Mononuclear cell (primary cell): ENCODE measurements around the gene MBTPS2. TPM values are rescaled to one million over a fixed set of nuclear protein-coding genes. Genes with fewer than 3 reads are reported as not detected.
"Not testable (repeated sequence)": the region's sequence is repeated elsewhere in the genome, so short reads cannot be mapped to it uniquely, and the experiment has no call there.

ENCODE experiments used
- H3K27me3 ChIP-seq: 2 replicates; pipeline ENCODE4 v1.6.0; 2011; ENCODE audit warnings: low read length, control low read depth; ENCODE audit not compliant: insufficient read depth
- H3K4me1 ChIP-seq: 2 replicates; pipeline ENCODE4 v1.5.1; 2011; ENCODE audit warnings: mild to moderate bottlenecking, low read length, control low read depth; ENCODE audit not compliant: insufficient read depth
- H3K4me3 ChIP-seq: 2 replicates; pipeline ENCODE4 v1.5.1; 2011; ENCODE audit warnings: mild to moderate bottlenecking, low read length, moderate library complexity
- H3K9me3 ChIP-seq: 2 replicates; pipeline ENCODE4 v1.5.1; 2011; ENCODE audit warnings: low read depth, mild to moderate bottlenecking, control low read depth, low read length
- total RNA-seq: library from RNA; depleted of rRNA; stranded (reverse); fragments of >200 nt; gene quantifications from one replicate; pipeline ENCODE4 v1.2.3, GENCODE V29; 2012

MBTPS2 gene
- 4.7 TPM for total RNA-seq

DNA sequence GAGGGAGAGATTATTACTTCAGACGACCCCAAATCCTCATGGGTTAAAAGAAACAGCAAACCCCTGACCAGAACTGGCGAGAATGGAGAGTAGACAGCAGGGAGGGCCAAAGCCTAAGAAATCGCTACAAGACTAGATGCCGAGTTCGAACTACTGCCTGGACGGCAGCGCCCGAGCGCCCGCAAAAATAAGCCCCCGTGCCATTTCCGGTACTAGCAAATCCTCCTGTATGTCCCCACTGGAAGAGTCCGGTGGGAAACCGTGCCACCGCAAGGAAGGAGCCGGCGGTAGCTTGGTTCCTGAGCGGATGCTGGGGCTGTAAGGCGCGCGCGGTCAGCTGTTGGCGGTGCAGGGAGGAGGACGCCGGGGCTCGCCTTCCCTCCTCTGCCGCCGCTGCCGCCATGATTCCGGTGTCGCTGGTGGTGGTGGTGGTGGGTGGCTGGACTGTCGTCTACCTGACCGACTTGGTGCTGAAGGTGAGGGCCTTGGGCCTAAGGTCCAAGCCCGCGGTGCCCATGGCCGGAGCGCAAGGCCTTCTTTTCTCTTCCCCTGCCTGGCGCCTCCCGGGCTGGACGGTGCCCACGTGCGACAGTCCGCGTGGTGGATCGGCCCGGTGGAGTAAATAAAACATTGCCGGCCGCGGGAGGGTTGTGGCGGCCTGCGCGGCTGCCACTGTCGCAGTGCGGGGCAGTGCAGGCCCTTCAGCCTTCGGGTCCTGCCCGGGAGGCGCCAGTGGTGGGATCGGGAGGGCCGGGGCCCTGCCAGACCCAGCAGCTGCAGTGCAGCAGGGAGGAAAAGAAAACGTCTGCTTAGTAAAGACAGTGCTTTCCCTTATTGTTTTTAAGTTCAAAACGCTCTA is at the start of gene MBTPS2:
Gene MBTPS2, plus strand, starts transcription at position 284 of the 859 bp plus-strand sequence. Its CDS starts 118 bp downstream, at position 402.
- H3K4me1 ChIP-seq = peaks cover 10% of the 10 kb centered on the region
- no peaks in the 10 kb centered on the region for H3K9me3 ChIP-seq
- no peaks in the 10 kb centered on the region for H3K27me3 ChIP-seq
- H3K4me3 ChIP-seq = peak within 1 kb of the TSS; percentile 66

DNA sequence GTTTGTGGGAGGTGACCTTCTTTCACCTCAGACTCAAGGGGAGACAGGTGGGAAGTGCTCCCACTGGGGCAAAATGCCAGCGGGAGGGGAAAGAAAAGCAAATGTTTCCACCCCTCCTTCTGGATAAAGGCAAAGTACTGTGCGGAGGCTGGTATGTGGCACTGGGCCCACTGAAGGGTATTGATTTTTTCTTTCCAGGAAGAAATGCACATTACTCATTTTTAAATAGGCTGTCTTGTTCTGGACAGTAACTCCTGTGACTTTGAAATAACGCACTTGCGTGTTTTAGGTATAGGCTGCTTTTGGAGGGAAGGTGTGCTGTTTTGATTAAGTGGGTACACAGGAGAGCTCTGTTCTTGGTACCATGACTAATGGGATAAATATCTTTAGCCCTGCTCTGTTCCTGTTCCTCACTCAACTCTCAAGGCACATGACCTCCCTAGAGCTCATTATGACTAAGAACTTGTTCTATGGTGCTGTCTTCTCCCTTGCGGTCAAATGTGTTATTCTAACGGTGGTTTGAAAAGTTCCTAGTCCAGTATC is 40.7 kb upstream of the MBTPS2 start:
- H3K27me3 ChIP-seq = no peaks in the 10 kb centered on the region
- no peak overlapping the region for H3K4me3 ChIP-seq
- no peaks in the 10 kb centered on the region for H3K9me3 ChIP-seq
- H3K4me1 ChIP-seq = no peaks in the 10 kb centered on the region

DNA sequence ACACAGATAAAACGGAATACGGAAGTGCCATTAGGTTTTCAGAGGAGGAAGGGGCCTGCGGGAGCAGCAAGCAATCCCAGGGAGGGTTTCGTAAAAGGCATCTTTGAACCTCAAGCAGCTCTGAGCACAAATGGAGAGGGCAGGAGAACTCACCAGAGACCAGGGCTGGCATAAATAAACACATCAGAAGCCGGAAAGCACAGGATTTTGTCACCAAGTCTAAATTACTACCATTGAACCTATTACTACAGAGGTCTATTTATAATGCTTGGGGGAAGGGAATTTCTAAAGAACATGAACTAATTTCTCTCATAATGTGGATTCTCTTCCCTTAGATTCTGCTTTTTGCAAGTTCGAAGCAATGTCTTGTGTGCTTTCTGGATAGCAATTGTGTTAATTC is 39.6 kb upstream of the MBTPS2 start:
- no peaks in the 10 kb centered on the region for H3K27me3 ChIP-seq
- no peak overlapping the region for H3K4me3 ChIP-seq
- no peaks in the 10 kb centered on the region for H3K4me1 ChIP-seq
- H3K9me3 ChIP-seq = no peaks in the 10 kb centered on the region

DNA sequence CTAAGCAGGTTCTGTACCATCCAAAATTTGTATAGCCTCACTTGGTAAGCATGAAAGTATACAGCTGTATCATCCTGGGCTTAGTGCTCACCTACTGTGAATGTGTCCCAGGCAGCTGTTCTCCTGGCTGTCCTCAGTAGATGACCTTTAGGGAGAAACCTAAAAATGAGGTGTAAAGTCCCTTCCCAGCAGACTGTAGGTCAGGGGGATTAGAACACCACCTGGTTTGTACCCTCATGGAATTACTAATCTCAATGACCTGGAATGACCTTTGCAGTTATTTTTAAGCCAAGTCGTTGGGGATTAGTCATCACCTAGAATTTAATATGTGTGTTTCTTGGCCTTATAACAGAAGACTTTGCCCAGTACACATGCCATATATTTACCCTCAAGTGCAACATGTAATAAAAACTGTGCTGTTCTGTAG is 39.1 kb upstream of the MBTPS2 start:
- Histone ChIP-seq H3K9me3 (no peaks in the 10 kb centered on the region), H3K27me3 (no peaks in the 10 kb centered on the region), H3K4me3 (no peak overlapping the region), H3K4me1 (no peaks in the 10 kb centered on the region)

DNA sequence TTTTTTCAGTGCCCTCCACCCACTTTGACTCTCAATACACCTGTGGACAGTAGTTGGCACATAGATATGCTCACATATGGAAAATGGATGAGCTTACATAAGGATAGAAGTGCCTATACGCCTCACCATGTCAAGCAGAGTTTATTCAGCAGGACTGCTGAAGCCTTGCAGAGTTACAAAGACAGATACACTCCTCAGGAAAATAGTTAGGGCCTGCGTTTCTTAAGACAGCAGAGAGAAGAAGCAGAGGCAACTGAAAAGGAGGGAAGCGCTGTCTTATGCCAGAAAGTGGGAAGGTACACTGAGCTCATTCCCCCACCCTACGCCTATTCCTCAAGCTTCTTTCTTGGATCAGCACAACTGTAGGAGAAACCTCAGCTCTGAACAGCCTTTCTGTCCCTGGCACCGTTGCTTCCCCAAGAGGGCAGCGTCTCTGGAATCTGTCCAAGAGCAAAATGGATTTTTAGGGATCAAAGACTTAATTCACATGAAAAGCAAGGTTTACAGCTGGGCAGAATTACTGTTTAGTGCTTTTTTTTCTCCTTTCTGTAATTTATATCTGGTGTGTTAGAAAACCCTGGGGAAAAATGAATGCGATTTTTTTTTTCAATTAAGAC is 37.3 kb upstream of the MBTPS2 start:
- no peaks in the 10 kb centered on the region for H3K4me1 ChIP-seq
- no peak overlapping the region for H3K4me3 ChIP-seq
- H3K9me3 ChIP-seq = no peaks in the 10 kb centered on the region
- no peaks in the 10 kb centered on the region for H3K27me3 ChIP-seq

DNA sequence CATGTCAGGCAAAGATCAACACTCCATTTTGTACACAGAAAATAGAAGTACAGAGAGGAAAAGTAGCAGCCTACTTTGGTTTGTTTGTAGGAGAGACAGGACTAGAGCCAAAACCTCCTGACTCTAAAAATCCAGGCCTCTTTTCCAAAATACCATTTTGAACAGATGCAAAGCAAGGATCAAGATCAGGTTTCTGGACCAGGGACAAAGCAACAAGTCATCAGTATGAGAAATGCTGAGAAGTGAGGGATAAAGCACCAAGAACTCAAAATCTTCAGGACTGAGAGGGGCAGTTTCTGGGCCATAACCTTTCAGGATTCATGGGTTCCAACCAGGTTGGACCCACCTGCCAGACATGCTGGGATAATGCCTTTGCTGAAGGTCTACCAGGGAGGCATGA is 36.6 kb upstream of the MBTPS2 start:
- H3K4me1 ChIP-seq = no peaks in the 10 kb centered on the region
- H3K4me3 ChIP-seq = no peak overlapping the region
- no peaks in the 10 kb centered on the region for H3K9me3 ChIP-seq
- H3K27me3 ChIP-seq = no peaks in the 10 kb centered on the region

DNA sequence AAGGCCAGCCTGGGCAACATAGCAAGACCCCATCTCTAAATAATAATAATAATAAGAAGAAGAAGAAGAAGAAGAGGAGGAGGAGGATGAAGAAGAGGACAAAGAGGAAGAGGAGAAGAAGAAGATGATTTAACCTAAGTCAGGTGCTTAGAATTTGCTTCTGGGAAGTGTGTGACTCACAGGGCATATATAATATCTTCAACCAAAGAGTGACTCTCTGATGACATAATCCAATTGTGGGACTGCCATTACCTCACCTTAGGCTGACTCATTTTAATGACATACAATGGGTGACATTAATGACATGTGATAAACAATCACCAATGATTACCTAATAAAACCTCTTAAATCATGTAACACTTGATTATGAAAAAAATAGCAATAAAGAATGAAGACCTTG is 32.7 kb upstream of the MBTPS2 start:
- Histone ChIP-seq H3K4me1 (no peaks in the 10 kb centered on the region), H3K4me3 (no peak overlapping the region), H3K27me3 (no peaks in the 10 kb centered on the region), H3K9me3 (no peaks in the 10 kb centered on the region)

DNA sequence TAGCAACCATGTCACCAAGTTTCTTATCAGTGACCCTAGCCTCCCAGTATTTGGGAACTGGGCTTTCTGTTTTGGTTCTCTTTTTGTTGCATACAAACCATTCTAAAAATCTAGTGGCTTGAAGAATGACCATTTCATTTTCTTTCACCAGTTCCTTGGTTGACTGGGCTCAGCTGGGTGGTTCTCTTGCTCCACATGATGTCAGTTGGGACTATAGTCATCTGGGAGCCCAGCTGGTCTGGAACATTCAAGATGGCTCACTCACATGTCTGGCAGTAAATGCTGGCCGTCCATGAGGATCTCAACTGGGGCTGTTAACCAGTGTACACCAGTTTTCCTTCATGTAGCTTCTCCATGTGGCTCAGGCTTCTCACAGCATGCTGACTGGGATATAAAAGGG is 27.6 kb upstream of the MBTPS2 start:
- H3K9me3 ChIP-seq = no peaks in the 10 kb centered on the region
- H3K4me1 ChIP-seq = no peaks in the 10 kb centered on the region
- H3K4me3 ChIP-seq = no peak overlapping the region
- no peaks in the 10 kb centered on the region for H3K27me3 ChIP-seq

DNA sequence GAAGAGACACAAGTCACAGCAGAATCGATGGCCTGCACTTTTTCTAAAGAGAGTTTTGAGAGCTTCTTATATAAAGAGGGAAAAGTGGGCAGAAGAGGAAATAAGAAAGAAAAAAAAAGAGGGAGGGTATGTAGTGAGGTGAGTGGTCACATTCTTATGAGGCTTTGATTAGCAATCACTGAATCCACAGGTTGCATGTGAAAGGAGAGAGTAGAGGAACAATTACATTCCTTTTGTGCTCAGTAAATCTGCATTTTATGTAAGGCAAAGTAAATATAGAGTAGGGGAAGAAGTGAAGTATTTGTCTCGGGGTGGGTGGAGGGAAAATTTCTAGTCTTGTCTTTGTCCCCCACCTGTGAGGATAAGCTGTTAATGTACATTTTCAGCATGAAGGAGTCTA is 26.8 kb upstream of the MBTPS2 start:
- H3K4me1 ChIP-seq = no peaks in the 10 kb centered on the region
- H3K9me3 ChIP-seq = no peaks in the 10 kb centered on the region
- no peak overlapping the region for H3K4me3 ChIP-seq
- no peaks in the 10 kb centered on the region for H3K27me3 ChIP-seq

DNA sequence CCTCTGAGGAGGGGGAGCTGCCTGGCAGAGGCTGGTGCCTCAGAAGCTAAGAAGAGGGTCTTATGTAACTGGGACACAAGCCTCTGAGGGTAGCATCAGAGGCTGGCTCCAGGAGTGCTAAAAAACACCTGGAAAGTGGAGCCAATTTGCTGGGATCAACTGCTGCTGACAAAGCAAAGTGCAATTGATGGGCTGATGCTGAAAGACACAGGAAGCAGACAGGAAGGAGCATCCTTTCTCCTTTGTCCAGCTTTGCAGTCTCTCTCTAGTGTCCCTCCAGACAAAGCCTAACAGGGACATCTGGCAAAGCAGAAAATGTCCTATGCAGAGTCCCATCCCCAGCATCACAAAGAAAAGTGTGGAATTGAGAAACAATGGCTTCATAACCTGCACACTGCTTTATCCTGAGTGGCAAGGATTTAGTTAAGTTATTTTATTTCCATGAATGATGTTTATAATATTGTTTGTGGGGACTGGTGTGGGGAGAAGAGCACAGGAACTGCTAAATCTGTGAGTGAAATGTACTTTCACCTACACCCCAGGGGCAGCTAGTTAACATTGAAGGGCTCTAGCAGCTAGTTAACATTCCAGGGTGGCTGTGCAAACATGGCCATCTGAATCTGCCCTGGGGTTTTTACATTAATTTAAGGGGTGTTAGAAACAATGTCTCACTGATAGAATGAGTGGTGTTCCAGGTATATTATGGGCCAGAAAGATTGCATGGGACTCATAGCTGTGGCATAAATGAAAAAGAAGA is 25.6 kb upstream of the MBTPS2 start:
- no peaks in the 10 kb centered on the region for H3K4me1 ChIP-seq
- no peaks in the 10 kb centered on the region for H3K9me3 ChIP-seq
- H3K27me3 ChIP-seq = no peaks in the 10 kb centered on the region
- H3K4me3 ChIP-seq = no peak overlapping the region

DNA sequence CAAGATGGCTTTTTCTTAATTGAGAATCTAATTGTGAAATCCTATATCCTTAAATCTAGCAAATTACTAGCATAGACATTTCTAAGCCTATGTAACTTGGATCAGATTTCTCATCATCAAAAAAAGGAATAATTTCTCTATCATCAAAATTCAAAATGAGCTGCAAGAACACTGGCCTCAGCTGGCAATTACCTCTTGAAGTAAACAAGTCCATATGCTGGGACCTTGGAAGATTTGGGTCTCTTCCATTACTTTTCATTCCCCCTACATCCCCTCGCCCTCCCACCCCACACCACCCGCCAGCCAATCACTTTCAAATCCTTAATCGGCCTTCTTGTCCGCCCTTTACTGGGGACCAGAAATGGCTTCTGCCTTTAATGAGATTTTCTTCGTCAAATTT is 23.3 kb upstream of the MBTPS2 start:
- no peaks in the 10 kb centered on the region for H3K4me1 ChIP-seq
- H3K4me3 ChIP-seq = no peak overlapping the region
- H3K9me3 ChIP-seq = no peaks in the 10 kb centered on the region
- no peaks in the 10 kb centered on the region for H3K27me3 ChIP-seq

DNA sequence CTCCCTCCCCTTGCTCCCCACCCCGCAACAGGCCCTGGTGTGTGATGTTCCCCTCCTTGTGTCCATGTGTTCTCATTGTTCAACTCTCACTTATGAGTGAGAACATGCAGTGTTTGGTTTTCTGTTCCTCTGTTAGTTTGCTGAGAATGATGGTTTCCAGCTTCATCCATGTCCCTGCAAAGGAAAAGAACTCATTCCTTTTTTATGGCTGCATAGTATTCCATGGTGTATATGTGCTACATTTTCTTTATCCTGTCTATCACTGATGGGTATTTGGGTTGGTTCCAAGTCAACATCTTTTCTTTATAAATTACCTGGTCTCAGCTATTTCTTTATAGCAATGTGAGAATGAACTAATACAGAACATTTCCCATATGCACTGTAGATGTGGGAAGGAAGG is 19.2 kb upstream of the MBTPS2 start:
- H3K27me3 ChIP-seq, H3K9me3 ChIP-seq, H3K4me1 ChIP-seq, H3K4me3 ChIP-seq: not testable (repeated sequence)

DNA sequence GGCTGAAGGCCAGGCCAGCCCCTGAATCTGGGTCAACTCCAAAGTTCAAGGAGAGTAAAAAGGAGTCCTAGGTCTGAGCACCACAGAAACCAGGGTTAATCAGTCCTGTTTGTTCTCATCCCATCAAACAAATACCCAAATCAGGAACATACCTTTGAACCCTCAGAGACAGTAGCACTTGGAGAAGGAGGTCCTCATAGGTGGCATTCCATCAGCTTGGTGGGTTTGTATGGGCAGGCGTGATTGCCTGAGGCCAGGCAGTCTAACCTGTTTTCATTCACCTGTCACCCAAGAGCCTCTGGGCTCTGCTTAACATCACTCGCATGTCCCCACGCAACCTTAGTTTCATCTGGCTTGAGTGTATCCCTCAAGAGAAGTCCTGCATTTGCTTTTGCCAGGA is 17.5 kb upstream of the MBTPS2 start:
- H3K4me3 ChIP-seq = no peak overlapping the region
- no peaks in the 10 kb centered on the region for H3K9me3 ChIP-seq
- no peaks in the 10 kb centered on the region for H3K4me1 ChIP-seq
- no peaks in the 10 kb centered on the region for H3K27me3 ChIP-seq

DNA sequence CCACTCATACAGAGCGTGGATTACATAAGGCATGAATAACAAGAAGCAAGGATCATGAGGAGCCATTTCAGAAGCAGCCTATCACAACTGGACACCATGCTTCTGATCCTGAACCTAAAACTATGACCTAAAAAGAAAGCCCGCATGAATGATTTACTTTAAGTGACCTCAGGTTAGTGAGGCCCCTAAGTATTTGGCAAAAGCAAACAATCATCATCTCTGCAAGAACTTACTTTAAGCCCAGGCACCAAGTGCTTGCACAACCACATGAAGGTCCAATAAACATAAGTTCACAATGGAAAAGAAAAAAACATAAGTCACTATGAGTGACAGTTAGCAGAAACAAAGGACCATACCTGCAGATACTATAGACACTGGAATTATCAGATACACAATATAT is 7.9 kb upstream of the MBTPS2 start:
- no peaks in the 10 kb centered on the region for H3K4me1 ChIP-seq
- no peaks in the 10 kb centered on the region for H3K9me3 ChIP-seq
- H3K27me3 ChIP-seq = no peaks in the 10 kb centered on the region
- H3K4me3 ChIP-seq = no peak overlapping the region

DNA sequence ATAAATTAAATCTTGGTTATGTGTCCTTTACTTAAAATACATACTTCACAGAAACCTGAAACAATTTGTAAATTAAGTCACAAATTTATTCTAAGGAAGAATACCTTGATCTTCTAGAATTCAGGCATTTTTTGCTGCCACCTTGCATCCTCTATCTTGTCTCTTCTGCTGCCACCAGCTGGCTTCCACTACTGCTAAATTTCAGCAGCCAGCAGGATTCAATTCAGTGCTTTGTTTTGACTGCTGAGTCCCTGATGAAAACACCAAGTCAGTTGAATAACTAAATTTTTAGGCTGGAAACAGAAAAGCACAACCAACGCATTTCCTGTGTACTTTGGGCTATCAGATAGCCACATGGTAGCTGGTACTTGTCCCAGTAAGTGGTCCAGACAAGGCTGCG is 2.4 kb upstream of the MBTPS2 start:
- Histone ChIP-seq H3K27me3 (no peaks in the 10 kb centered on the region), H3K4me1 (peaks cover 10% of the 10 kb centered on the region), H3K4me3 (no peak overlapping the region), H3K9me3 (no peaks in the 10 kb centered on the region)
